DND-41 (cell line): ENCODE results near the gene PNPLA1.

Experiments used
- CTCF ChIP-seq: IDR thresholded peaks from 2 replicates; pipeline ENCODE4 v1.5.1; 2012; ENCODE audit warnings: borderline replicate concordance, low read length, moderate library complexity, mild to moderate bottlenecking; ENCODE audit not compliant: poor library complexity, severe bottlenecking; ENCODE audit errors: extremely low read depth
- EZH2 ChIP-seq: IDR thresholded peaks from 3 replicates; pipeline ENCODE4 v1.6.1; 2012; ENCODE audit warnings: borderline replicate concordance, low read depth, mild to moderate bottlenecking, moderate library complexity, low read length, inconsistent platforms; ENCODE audit not compliant: severe bottlenecking

GRCh38 chr6:36283608-36284007 lies 13.7 kb downstream of the PNPLA1 start:
- TF ChIP-seq CTCF (no peak), EZH2 (no peak)
